HL-60 (cell line): ENCODE results near the gene GALNT14.

Source experiments
- DNase-seq, 2 experiments: peaks; one replicate each; pipeline ENCODE4 v3.0.0-alpha.2; 2010 to 2020; ENCODE audit warnings: low read depth in 1 of 2, low spot score in 1 of 2
- H3K27ac ChIP-seq: fragments of 250-450 bp; sonication (Bioruptor Pico); replicated peaks from 2 replicates; pipeline ENCODE4 v1.5.1; 2020; ENCODE audit warnings: mild to moderate bottlenecking, moderate library complexity
- H3K27me3 ChIP-seq: fragments of 250-450 bp; sonication (Bioruptor Pico); 2 replicates; pipeline ENCODE4 v1.5.1; 2021; ENCODE audit warnings: mild to moderate bottlenecking, moderate library complexity; ENCODE audit not compliant: insufficient read depth, poor library complexity, severe bottlenecking
- H3K4me3 ChIP-seq: replicated peaks from 2 replicates; pipeline ENCODE4 v1.5.1; 2011; ENCODE audit warnings: mild to moderate bottlenecking, control low read depth, low read length; ENCODE audit not compliant: insufficient read depth
- GABPA ChIP-seq: IDR thresholded peaks from 2 replicates; pipeline ENCODE4 v1.6.1; 2012; ENCODE audit warnings: low read depth
- POLR2AphosphoS5 ChIP-seq: IDR thresholded peaks from 2 replicates; pipeline ENCODE4 v1.6.1; 2012; ENCODE audit warnings: low read depth
- SPI1 ChIP-seq: IDR thresholded peaks from 2 replicates; pipeline ENCODE4 v1.6.1; 2012; ENCODE audit warnings: low read depth, mild to moderate bottlenecking, borderline replicate concordance
- TF ChIP-seq, protein P1 (sequence below): IDR thresholded peaks from one replicate; pipeline ENCODE4 v1.5.1; 2011; ENCODE audit warnings: low read length, control low read depth, inconsistent platforms; ENCODE audit not compliant: insufficient read depth
- TF ChIP-seq, protein P2 (sequence below): IDR thresholded peaks from 2 replicates; pipeline ENCODE4 v1.6.1; 2012; ENCODE audit warnings: low read depth; ENCODE audit not compliant: insufficient replicate concordance

Gene GALNT14

DNA sequence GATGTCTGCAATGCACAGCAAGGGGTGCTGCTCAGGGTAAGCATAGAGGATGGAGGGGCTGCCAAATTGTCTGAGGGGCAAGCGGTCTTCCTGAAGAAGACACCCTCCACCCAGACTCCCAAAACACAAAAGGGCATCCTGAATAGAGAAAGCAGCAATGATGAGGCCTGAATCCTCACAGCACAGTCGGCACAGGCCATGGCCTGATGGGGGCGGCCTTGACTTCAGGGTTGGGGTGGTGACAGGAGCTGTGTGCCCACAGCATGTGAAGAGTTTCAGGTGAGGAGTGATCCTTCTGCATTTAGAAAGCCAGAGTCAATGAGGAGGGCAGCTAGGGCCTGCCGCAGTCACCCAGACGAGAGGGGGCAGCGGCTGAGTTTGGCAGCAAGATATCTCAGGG, 159.4 kb downstream of the GALNT14 start:
- no peak overlapping the region for H3K27ac ChIP-seq
- no peaks in the 10 kb centered on the region for H3K27me3 ChIP-seq
- no peak overlapping the region for H3K4me3 ChIP-seq
- TF ChIP-seq, protein P1, sequence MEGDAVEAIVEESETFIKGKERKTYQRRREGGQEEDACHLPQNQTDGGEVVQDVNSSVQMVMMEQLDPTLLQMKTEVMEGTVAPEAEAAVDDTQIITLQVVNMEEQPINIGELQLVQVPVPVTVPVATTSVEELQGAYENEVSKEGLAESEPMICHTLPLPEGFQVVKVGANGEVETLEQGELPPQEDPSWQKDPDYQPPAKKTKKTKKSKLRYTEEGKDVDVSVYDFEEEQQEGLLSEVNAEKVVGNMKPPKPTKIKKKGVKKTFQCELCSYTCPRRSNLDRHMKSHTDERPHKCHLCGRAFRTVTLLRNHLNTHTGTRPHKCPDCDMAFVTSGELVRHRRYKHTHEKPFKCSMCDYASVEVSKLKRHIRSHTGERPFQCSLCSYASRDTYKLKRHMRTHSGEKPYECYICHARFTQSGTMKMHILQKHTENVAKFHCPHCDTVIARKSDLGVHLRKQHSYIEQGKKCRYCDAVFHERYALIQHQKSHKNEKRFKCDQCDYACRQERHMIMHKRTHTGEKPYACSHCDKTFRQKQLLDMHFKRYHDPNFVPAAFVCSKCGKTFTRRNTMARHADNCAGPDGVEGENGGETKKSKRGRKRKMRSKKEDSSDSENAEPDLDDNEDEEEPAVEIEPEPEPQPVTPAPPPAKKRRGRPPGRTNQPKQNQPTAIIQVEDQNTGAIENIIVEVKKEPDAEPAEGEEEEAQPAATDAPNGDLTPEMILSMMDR, result no peak
- TF ChIP-seq POLR2AphosphoS5 (no peak), GABPA (no peak), SPI1 (no peak)
- TF ChIP-seq, protein P2, sequence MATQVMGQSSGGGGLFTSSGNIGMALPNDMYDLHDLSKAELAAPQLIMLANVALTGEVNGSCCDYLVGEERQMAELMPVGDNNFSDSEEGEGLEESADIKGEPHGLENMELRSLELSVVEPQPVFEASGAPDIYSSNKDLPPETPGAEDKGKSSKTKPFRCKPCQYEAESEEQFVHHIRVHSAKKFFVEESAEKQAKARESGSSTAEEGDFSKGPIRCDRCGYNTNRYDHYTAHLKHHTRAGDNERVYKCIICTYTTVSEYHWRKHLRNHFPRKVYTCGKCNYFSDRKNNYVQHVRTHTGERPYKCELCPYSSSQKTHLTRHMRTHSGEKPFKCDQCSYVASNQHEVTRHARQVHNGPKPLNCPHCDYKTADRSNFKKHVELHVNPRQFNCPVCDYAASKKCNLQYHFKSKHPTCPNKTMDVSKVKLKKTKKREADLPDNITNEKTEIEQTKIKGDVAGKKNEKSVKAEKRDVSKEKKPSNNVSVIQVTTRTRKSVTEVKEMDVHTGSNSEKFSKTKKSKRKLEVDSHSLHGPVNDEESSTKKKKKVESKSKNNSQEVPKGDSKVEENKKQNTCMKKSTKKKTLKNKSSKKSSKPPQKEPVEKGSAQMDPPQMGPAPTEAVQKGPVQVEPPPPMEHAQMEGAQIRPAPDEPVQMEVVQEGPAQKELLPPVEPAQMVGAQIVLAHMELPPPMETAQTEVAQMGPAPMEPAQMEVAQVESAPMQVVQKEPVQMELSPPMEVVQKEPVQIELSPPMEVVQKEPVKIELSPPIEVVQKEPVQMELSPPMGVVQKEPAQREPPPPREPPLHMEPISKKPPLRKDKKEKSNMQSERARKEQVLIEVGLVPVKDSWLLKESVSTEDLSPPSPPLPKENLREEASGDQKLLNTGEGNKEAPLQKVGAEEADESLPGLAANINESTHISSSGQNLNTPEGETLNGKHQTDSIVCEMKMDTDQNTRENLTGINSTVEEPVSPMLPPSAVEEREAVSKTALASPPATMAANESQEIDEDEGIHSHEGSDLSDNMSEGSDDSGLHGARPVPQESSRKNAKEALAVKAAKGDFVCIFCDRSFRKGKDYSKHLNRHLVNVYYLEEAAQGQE, result no peak
- DNase-seq, result no peak

DNA sequence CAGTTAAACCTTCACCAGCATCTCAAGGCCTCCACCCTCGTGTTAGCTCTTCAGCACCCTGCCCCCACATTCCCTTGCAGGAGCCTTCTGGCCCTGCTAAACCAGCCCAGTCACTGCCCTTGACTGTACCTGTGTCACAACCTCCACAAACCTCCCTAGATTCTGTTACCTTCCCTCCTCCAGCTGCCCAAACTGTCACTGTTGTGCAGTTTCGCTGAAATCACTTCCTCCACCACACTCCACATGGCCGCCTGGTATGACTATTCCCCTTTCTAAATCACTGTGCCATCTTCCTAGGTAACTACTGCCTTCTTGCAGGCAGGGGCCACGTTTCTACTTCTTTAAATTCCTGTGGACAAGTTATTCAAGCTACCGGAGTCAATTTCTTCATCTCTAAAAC, 160.2 kb downstream of the GALNT14 start:
- Histone ChIP-seq H3K27me3 (no peaks in the 10 kb centered on the region), H3K4me3 (no peak overlapping the region), H3K27ac (no peak overlapping the region; the same call in 1 of the 2 replicates)
- DNase-seq, result peak; percentile 1 to 70
- TF ChIP-seq POLR2AphosphoS5, result peak; percentile 65; the same call in 1 of the 2 replicates
- no peak for TF ChIP-seq GABPA

DNA sequence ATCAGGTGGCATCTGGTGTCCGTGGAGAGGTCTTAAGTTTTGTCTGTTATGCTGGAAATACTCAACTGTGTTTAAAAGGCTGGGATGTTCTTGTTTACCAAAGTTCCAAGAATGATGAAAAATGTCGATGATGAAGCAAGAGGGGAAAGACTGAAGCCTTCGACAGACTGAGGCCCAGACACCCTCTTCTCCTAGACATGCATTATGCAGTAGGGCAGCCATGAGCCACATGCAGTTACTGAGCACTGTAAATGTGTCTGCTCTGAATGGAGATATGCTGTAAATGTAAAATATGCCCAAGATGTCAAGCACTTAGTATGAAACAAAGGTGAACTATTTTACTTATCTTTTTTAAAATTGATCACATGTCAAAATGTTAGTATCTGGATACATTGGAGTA, 163.1 kb downstream of the GALNT14 start:
- no peak for DNase-seq
- no peak overlapping the region for H3K27ac ChIP-seq
- H3K4me3 ChIP-seq, result no peak overlapping the region
- TF ChIP-seq, protein P2, result no peak
- TF ChIP-seq SPI1, result no peak
- TF ChIP-seq, protein P1, result no peak
- TF ChIP-seq GABPA, result no peak
- TF ChIP-seq POLR2AphosphoS5, result no peak
- no peaks in the 10 kb centered on the region for H3K27me3 ChIP-seq

DNA sequence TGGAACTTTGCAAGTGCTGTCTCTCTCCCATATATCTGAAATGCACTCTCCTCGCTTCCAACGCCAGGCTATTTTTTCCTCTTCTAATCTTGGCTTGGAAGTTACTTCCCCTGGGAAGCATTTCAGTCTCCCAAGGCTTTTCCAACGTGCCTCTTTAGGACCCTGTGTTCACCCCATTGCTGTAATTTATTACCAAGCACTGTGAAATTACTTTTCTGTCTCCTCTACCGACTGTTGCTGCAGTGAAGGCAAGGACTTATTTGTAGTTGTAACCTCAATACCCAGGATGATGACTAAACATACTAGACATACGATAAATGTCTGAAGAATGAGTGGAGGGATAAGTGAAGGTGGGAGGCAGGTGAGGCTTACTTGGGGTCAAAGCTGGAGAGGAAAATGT, 163.7 kb downstream of the GALNT14 start:
- no peak for DNase-seq
- H3K27me3 ChIP-seq, result no peaks in the 10 kb centered on the region

More for the DNA sequence above, 163.7 kb downstream of the GALNT14 start:
- no peak overlapping the region for H3K27ac ChIP-seq
- TF ChIP-seq, protein P1, result no peak
- no peak overlapping the region for H3K4me3 ChIP-seq
